NCI-H187 treated with DMSO at 0.1 percent for 48 hours (cell line): ENCODE data around the gene EXOC4.
"Not testable (repeated sequence)": the region's sequence is repeated elsewhere in the genome, so short reads cannot be mapped to it uniquely, and the experiment has no call there.

Source experiments
- DNase-seq: peaks from one replicate; lab custom pipeline; 2025; lab: John Stamatoyannopoulos, UW

EXOC4 gene

GRCh38 chr7:133873631-133874030 lies 620.8 kb downstream of the EXOC4 start:
- no peak for DNase-seq

GRCh38 chr7:133883591-133883990 lies 630.7 kb downstream of the EXOC4 start:
- no peak for DNase-seq

DNA sequence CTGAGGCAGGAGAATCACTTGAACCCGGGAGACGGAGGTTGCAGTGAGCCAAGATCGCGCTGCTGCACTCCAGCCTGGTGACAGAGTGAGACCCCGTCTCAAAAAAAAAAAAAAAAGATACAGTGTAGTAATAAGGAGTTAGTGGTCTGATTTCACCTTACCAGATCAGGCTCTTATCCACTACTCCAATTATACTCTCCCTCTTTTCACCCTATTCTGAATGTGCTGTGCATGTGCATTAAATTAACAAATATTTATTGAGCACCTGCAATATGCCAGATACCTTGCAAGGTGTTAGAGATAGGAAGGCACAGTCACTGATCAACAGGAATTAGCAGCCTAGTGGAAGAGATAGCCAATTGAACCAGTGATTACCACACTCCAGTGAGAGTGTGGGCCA lies 632.3 kb downstream of the EXOC4 start:
- DNase-seq: no peak

DNA sequence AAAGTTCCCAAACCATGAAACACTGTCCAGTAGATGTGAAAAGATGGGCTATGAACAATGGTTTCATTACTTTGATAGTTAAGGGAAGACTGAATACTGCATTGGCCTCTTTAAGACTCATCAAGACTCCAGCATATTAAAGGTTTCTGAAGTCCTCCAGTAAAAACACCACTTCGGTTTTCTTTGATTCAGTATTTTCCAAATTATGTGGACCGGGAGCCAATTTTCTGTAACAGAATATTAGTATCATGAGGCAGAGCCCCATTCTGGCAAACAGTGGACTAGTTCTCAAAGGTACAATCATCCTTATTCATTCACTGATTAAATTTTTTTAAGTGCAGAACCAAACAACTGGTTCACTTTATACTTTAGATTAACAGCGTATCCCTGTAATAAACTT lies 633.2 kb downstream of the EXOC4 start:
- no peak for DNase-seq

- DNase-seq: no peak
These were observed 633.9 kb downstream of the EXOC4 start for GRCh38 chr7:133886797-133887196.

- DNase-seq: no peak
These were observed 634.6 kb downstream of the EXOC4 start for GRCh38 chr7:133887459-133887858.

DNA sequence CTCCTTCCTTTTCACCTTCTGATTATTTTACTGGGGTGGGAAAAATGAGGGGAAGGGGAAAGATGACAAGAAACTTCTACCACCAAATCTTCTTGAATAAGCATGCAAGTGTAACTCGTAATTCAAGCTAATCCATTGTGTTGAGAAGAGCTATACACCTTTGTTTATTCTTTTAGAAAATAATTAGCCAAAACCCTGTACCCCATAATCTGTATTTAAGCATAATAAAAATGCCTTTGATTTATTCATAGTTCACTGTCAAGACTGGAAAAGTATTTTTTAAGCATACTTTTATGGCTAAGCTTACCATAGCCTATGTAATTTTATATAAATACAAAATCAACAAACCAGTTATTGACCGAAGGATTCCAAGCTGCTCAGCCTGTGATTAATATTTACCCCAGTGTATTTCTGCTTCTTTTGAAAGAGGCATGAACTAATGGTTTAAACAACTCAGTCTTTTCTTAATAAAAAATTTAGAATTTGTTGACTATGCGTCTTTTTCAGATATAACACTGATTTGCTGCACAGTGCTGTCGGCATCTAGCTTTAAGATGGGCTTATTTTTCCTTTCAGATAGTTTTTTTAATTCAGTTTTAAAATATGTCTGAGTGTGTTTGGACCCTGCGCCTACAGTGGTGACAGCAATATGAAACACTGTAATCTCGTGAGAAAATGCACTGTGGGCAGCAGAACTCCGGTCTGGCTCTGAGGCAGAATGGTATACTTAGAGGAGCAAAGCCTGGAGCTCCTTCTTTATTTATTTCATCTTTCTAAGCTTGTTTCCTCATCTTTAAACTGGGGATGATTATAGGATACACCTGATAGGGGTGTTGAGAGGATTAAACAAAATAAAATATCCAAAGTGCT lies 635.4 kb downstream of the EXOC4 start:
- DNase-seq: no peak

- no peak for DNase-seq
These were observed 651.9 kb downstream of the EXOC4 start for GRCh38 chr7:133904776-133905175.

DNA sequence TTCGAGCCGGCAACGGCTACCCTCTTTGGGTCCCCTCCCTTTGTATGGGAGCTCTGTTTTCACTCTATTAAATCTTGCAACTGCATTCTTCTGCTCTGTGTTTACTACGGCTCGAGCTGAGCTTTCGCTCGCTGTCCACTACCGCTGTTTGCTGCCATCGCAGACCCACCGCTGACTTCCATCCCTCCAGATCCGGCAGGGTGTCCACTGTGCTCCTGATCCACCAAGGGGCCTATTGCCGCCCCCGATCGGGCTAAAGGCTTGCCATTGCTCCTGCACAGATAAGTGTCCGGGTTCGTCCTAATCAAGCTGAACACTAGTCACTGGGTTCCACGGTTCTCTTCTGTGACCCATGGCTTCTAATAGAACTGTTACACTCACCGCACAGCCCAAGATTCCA lies 653.7 kb downstream of the EXOC4 start:
- DNase-seq: not testable (repeated sequence)

GRCh38 chr7:133910761-133911160 lies 657.9 kb downstream of the EXOC4 start:
- DNase-seq: peak; percentile 55

- no peak for DNase-seq
These were observed 658.8 kb downstream of the EXOC4 start for GRCh38 chr7:133911724-133912123.

- no peak for DNase-seq
These were observed 660.2 kb downstream of the EXOC4 start for GRCh38 chr7:133912916-133913697.

GRCh38 chr7:133916621-133917020 lies 663.7 kb downstream of the EXOC4 start:
- DNase-seq: no peak

DNA sequence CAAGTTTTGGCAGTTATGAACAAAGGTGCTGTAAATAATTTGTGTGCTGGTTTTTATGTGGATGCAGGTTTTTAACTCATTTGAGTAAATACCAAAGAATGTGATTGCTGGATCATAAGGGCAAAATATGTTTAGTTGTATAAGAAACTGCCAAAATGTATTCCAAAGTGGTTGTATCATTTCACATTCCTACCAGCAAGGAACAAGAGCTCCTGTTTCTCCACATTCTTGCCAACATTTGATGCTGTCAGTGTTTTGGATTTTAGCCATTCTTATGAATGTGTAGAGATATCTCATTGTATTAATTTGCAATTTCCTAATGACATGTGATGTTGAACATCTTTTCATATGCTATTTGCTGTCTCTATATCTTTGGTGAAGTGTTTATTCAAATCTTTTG lies 666.9 kb downstream of the EXOC4 start:
- DNase-seq: no peak

- no peak for DNase-seq
These were observed 668.8 kb downstream of the EXOC4 start for GRCh38 chr7:133921635-133922182.

GRCh38 chr7:133923974-133924373 lies 671.1 kb downstream of the EXOC4 start:
- no peak for DNase-seq

- no peak for DNase-seq
These were observed 678.2 kb downstream of the EXOC4 start for GRCh38 chr7:133931053-133931452.

DNA sequence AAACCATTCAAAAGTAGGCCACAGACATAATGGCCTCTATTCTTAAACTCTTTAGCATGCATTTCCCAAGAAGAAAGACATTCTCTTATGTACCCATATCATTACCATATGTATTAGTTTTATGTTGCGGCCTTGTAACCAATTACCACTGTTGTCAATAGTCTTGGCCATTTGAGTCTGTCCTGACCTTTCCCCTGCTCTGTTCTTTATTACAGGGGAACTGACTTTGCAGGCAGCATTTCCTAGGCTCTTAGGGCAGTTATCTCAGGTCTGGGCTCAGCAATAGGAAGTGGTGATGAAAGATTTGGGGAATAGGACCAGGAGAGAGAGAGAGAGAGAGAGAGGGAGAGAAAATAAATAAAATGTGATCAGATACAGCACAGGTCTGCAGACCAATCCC lies 679.7 kb downstream of the EXOC4 start:
- no peak for DNase-seq

GRCh38 chr7:133934262-133934976 lies 681.5 kb downstream of the EXOC4 start:
- no peak for DNase-seq

GRCh38 chr7:133934977-133935330 lies 682.1 kb downstream of the EXOC4 start:
- DNase-seq: no peak

GRCh38 chr7:133936074-133936473 lies 683.2 kb downstream of the EXOC4 start:
- no peak for DNase-seq

DNA sequence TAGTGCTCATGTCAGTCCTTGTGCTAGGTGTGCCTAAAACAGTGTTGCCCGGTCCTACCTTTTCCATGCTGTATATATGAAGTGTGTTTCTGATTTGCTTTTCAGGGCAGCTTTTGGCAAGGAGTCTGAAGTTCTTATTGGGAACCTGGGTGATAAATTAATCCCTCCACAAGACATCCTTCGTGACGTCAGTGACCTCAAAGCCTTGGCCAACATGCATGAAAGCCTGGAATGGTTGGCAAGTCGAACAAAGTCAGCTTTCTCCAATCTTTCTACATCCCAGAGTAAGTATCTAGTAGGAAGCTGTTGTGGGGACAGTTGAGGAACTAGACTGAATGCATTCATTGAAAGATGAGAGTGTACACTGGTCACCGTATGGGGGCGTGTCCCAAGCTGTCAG lies 684.9 kb downstream of the EXOC4 start:
- no peak for DNase-seq
